ENCODE data around the gene RPP30. TPM values are rescaled to one million over a fixed set of nuclear protein-coding genes. Genes with fewer than 3 reads are reported as not detected.

Gene RPP30
- total and polyA plus RNA-seq, 2 experiments from 2014 or later, result 23.6 to 48.4 TPM

GRCh38 chr10:90917968-90918318 is 46.2 kb downstream of the RPP30 start:
- H3K4me3 ChIP-seq, result no peak overlapping the region
- TF ChIP-seq CTCF (IDR thresholded peaks at IDR 0.05; ENCODE audit: low read depth, low read length), result no peak
- no peak for DNase-seq (ENCODE audit: low read depth in 1 of 2, low spot score in 1 of 2)
- no peak overlapping the region for H3K27ac ChIP-seq
- H3K9me3 ChIP-seq (ENCODE audit: low read depth), result no peaks in the 10 kb centered on the region
- peaks cover 3% of the 10 kb centered on the region for H3K27me3 ChIP-seq
- no peaks in the 10 kb centered on the region for H3K36me3 ChIP-seq
- peaks cover 40% of the 10 kb centered on the region for H3K4me1 ChIP-seq (ENCODE audit: low read depth)

- TF ChIP-seq CTCF (IDR thresholded peaks at IDR 0.05; ENCODE audit: low read depth, low read length), result no peak
- no peak for DNase-seq (ENCODE audit: low read depth in 1 of 2, low spot score in 1 of 2)
- no peaks in the 10 kb centered on the region for H3K9me3 ChIP-seq (ENCODE audit: low read depth)
- peaks cover 40% of the 10 kb centered on the region for H3K4me1 ChIP-seq (ENCODE audit: low read depth)
- peak overlapping the region; percentile 87 for H3K27ac ChIP-seq
- peaks cover 13% of the 10 kb centered on the region for H3K27me3 ChIP-seq
- no peaks in the 10 kb centered on the region for H3K36me3 ChIP-seq
- H3K4me3 ChIP-seq, result peak overlapping the region; percentile 16
These were observed 48.2 kb downstream of the RPP30 start for GRCh38 chr10:90919683-90920574.

- Histone ChIP-seq H3K9me3 (ENCODE audit: low read depth) (no peaks in the 10 kb centered on the region), H3K4me3 (peak within 1 kb of the TSS; percentile 16), H3K36me3 (no peaks in the 10 kb centered on the region), H3K27ac (peak within 1 kb of the TSS; percentile 87), H3K27me3 (peaks cover 13% of the 10 kb centered on the region), H3K4me1 (ENCODE audit: low read depth) (peaks cover 40% of the 10 kb centered on the region)
- TF ChIP-seq CTCF (IDR thresholded peaks at IDR 0.05; ENCODE audit: low read depth, low read length), result no peak
- peak; percentile 66 to 71 for DNase-seq (ENCODE audit: low read depth in 1 of 2, low spot score in 1 of 2)
These were observed 49.4 kb downstream of the RPP30 start, which contains the start of gene ANKRD1 for GRCh38 chr10:90920986-90921666. TSS of gene ANKRD1 (minus strand) at chr10:90921087. CDS start at chr10:90921027, 60 bp downstream.

- TF ChIP-seq CTCF (IDR thresholded peaks at IDR 0.05; ENCODE audit: low read depth, low read length), result no peak
- Histone ChIP-seq H3K27me3 (peaks cover 13% of the 10 kb centered on the region), H3K4me1 (ENCODE audit: low read depth) (peaks cover 39% of the 10 kb centered on the region), H3K27ac (peak overlapping the region; percentile 87), H3K9me3 (ENCODE audit: low read depth) (no peaks in the 10 kb centered on the region), H3K36me3 (no peaks in the 10 kb centered on the region), H3K4me3 (no peak overlapping the region)
- no peak for DNase-seq (ENCODE audit: low read depth in 1 of 2, low spot score in 1 of 2)
These were observed 50.1 kb downstream of the RPP30 start for GRCh38 chr10:90921906-90922305.

- no peak for DNase-seq (ENCODE audit: low read depth in 1 of 2, low spot score in 1 of 2)
- H3K27ac ChIP-seq, result no peak overlapping the region
- no peaks in the 10 kb centered on the region for H3K36me3 ChIP-seq
- no peak for TF ChIP-seq CTCF (IDR thresholded peaks at IDR 0.05; ENCODE audit: low read depth, low read length)
- H3K9me3 ChIP-seq (ENCODE audit: low read depth), result no peaks in the 10 kb centered on the region
- H3K4me1 ChIP-seq (ENCODE audit: low read depth), result peaks cover 26% of the 10 kb centered on the region
- H3K4me3 ChIP-seq, result no peak overlapping the region
- H3K27me3 ChIP-seq, result peaks cover 16% of the 10 kb centered on the region
These were observed 51.4 kb downstream of the RPP30 start for GRCh38 chr10:90923111-90923731.

Measured in cardiac muscle cell (in vitro differentiated cells and primary cell).